Panc1 (cell line): ENCODE measurements around the gene HOXD13.

ENCODE experiments used
- CTCF ChIP-seq: fragments of 450-650 bp; IDR thresholded peaks from 2 replicates; pipeline ENCODE4 v1.5.1; 2017; ENCODE audit warnings: mild to moderate bottlenecking
- POLR2AphosphoS5 ChIP-seq: IDR thresholded peaks from 2 replicates; pipeline ENCODE4 v1.6.1; 2012; ENCODE audit warnings: mild to moderate bottlenecking, low read depth, low read length, moderate library complexity
- REST ChIP-seq, 2 experiments: IDR thresholded peaks; 2 replicates each; pipeline ENCODE4 v1.6.1; 2011 to 2012; ENCODE audit warnings: low read depth in 2 of 2, control low read depth in 1 of 2, low read length in 1 of 2, mild to moderate bottlenecking in 1 of 2, moderate library complexity in 1 of 2; ENCODE audit not compliant: insufficient read depth in 1 of 2
- TCF7L2 ChIP-seq: IDR thresholded peaks from 2 replicates; pipeline ENCODE4 v1.6.1; 2011; ENCODE audit warnings: mild to moderate bottlenecking, low read depth, low read length, inconsistent platforms

- TF ChIP-seq CTCF (no peak), TCF7L2 (no peak), REST (IDR thresholded peaks at IDR 0.05; ENCODE audit: insufficient read depth in 1 of 2, low read depth in 2 of 2, low read length in 1 of 2) (no peak), POLR2AphosphoS5 (no peak)
These were observed 14.3 kb downstream of the HOXD13 start, which contains the start of gene HOXD11 for GRCh38 chr2:176106581-176107539.
